GM18517 (cell line): ENCODE data around the gene CTNND2.
"Not testable (repeated sequence)": the region's sequence is repeated elsewhere in the genome, so short reads cannot be mapped to it uniquely, and the experiment has no call there.

Source experiments
- ATAC-seq: cut with Tn5 transposase; IDR thresholded peaks from one replicate; pipeline ENCODE4 v1.9.1; 2021; ENCODE audit warnings: mild to moderate bottlenecking, moderate library complexity; ENCODE audit not compliant: unreplicated experiment

The CTNND2 gene

GRCh38 chr5:11482011-11482410 is 422.2 kb downstream of the CTNND2 start:
- ATAC-seq: no peak

- ATAC-seq: no peak
These were observed 426.5 kb downstream of the CTNND2 start for GRCh38 chr5:11477786-11478185.

DNA sequence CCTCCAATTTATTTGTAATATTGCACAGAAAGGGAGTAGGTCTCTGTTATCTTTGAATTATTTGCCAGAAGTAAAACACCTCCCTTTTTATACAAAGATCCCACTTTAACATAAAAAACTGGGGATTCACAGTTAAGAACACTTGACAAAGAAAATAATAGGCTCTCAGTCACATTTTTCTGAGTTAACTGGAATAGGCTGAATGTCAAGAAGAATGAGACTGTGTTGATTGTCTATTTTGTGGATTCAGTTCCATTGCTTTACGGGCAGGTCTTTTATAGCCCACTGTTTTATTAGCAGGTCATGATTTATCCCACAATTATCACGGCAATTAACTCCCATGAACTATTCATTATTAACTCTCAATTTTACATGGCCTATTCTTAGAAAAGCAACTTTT is 427.4 kb downstream of the CTNND2 start:
- no peak for ATAC-seq

- ATAC-seq: no peak
These were observed 435.8 kb downstream of the CTNND2 start for GRCh38 chr5:11468334-11469039.

DNA sequence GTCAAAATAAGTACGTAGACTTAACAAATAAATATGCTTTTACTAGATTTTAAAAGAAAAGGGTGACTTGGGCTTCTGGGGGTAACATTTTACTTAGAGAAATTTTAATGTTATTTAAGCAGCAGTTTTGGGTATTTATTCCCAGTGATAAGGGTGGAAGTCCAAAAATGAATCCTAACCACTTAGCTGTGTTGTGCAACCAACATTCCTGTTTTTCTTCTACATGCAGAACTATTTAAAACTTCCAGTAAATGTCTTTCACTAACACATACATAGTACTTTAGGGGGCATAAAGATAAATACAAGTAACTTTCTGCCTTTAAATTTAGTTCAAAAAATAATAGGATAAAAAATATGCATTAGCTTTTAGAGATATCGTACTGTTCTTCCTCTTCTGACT is 436.7 kb downstream of the CTNND2 start:
- ATAC-seq: no peak

DNA sequence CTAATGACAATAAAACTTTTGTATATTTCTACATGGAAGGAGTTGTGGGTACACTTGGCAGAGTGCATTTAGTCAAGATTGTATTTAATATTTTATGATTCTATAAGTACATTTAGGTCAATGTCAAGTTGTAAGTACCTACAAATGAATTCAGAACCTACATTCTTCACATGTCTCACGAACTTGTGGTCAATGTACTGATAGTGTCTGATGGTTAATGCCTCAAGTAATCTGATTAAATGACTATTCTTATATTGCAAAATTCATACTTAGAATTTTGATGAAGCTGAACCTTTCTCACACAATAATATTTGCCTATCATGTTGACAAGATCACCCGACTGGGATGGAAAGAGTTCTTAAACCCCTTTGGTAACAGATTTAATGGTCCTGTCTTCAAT is 444.5 kb downstream of the CTNND2 start:
- ATAC-seq: no peak

DNA sequence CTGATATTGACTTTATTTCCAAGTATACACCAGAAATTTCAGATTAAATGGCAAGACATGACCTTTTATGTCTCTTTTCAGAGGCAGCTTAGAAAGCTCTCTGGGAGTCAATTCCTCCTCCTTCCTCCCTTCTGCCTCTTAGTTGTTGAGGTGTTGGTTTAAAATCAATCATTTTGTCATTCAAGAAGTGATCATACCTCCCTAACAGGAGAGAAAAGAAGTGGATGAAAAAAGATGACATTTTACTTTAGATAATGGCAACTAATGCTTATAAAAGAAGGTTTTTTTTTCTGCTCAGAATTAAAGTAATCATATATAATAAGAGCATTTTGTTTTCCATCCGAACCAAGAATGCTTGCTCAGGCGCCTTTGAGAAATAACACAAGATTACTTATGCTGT is 448.7 kb downstream of the CTNND2 start:
- no peak for ATAC-seq

- ATAC-seq: no peak
These were observed 451.4 kb downstream of the CTNND2 start for GRCh38 chr5:11452852-11453251.

DNA sequence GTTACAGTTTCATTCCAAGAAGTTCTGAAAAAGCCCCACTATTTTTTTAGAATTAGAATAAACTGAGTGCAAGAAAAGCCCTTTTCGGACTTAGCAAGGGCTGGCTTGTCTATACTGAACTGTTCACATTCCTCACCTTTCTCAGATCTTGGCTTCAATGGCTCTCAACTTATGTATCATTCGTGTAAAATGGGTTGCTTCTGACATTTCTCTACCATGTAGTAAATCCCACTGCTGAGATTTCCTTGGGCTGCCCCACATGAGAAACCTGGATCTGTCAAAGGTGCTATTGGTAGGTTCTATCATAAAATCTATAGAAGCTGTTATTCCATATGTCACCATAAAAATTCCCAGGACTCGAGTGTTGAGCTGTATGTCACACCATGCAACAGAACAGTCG is 454.3 kb downstream of the CTNND2 start:
- no peak for ATAC-seq

DNA sequence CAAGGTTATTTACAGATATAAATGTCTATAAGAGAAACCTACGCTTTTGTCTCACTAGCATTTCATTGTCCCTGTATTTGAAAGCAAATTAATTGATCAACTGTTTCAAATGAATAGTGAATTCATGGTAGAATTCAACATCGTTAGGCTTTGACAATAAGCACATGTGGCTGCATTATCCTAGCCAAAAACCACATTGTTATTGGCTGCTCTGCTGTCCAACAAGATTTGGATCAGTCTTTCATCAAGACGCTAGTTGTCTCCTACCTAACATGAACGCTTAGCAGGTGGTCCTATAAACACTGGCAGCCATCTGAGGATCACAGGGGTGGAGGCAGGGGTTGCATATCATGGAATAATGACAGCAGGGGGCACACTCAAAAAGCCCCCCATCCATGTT is 455.0 kb downstream of the CTNND2 start:
- ATAC-seq: no peak

DNA sequence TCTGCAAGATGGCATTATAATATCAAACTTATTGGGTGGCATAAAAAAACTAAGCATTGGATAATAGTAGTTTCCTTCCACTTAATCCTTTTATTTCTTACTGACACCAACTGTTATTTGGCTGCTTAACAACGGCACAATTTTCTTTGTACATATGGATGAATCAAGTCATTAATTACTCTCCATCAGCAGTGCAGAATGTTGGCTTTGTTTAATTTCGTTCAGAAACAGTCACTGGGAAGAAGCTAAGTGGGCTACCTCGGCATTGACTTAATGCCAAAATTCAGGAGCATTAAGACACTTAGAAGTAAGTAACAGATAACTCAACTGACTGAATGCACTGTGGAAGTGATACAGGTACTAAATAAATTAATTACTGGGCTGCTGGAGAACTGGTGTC is 460.4 kb downstream of the CTNND2 start:
- ATAC-seq: no peak

DNA sequence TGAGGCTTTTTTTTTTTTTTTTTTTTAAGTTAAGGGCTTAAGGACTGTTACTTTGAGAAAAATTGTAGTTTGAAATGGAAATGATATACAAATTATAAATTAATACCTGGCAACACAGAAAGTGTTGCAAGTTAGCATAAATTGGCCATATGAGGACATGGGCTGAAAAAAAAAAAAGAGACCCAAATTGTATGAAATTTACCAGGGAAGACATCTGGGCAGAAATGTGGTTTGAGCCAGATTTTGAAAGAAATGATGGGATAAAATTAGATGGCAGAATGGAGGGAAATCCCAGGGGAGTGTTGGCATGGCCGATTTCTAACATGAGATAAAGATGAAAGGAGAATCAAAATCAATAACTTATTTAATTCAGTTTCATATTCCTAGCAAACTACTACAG is 472.1 kb downstream of the CTNND2 start:
- no peak for ATAC-seq

- ATAC-seq: no peak
These were observed 475.0 kb downstream of the CTNND2 start for GRCh38 chr5:11429254-11429653.

GRCh38 chr5:11427569-11427968 is 476.7 kb downstream of the CTNND2 start:
- no peak for ATAC-seq

DNA sequence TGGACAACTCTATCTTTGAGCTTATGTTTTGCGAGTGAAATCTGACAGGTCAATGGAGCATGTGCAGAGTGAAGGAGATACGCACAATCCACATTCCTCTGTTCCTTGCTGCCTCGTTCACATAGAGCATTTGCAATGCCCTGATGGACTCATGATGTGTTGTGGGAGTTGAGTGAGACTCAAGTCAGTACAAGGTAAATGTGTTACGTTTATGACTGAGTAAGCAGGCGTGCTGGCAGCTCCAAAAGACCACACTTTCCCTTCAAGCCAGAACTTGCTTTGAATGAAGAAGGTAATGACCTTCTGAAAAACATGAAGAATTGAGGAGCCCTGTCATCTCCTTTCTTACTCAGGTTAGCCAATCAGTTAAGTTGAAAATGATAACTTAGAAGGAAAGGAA is 477.8 kb downstream of the CTNND2 start:
- no peak for ATAC-seq

DNA sequence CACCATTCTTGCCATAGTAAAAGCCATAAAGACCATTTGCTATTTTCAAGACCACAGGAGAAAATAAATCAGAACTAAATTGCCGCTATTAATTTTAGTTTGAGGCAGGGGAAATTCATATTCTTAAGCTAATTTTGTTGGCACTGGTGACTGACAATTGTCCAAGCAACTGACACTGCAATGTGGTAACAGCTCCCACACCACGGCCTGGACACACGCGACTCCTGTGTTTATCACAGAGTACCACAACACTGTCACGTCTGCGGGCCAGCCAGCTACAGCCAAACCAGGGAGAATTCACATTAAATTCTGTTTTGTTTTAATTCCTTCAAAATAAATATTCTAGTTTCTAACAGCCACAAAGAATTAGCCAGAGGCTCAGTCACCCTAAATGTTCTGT is 481.9 kb downstream of the CTNND2 start:
- ATAC-seq: no peak

- ATAC-seq: no peak
These were observed 483.3 kb downstream of the CTNND2 start for GRCh38 chr5:11420969-11421368.

- no peak for ATAC-seq
These were observed 488.5 kb downstream of the CTNND2 start for GRCh38 chr5:11415751-11416150.

DNA sequence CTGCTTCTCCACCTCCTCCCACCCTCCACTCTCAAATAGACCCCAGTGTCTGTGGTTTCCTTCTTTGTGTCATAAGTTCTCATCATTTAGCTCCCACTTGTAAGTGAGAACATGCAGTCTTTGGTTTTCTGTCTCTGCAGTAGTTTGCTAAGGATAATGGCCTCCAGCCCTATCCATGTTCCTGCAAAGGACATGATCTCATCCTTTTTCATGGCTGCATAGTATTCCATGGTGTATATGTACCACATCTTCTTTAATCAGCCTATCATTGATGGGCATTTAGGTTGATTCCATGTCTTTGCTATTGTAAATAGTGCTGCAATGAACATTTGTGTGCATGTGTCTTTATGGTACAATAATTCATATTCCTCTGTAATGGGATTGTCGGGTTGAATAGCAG is 489.5 kb downstream of the CTNND2 start:
- ATAC-seq: not testable (repeated sequence)

DNA sequence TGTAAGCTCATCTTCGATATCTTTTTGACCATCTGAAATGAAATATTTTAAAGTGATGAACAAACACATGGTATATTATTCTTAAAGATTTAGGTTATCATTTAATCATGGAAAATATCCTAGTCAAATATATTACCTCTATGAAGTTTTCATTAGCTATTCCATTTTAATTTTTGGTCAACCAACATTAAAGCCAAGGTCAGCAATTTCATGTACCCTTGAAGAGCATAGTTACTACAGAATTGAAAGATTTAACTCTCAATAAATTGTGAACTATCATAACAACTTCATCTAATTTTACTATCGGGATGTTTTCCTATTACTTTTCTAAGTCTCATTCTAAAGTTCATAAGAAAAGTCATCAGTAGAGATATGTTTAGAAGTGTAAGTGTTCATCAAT is 492.6 kb downstream of the CTNND2 start:
- ATAC-seq: no peak

GRCh38 chr5:11407556-11408145 is 496.6 kb downstream of the CTNND2 start:
- ATAC-seq: no peak

DNA sequence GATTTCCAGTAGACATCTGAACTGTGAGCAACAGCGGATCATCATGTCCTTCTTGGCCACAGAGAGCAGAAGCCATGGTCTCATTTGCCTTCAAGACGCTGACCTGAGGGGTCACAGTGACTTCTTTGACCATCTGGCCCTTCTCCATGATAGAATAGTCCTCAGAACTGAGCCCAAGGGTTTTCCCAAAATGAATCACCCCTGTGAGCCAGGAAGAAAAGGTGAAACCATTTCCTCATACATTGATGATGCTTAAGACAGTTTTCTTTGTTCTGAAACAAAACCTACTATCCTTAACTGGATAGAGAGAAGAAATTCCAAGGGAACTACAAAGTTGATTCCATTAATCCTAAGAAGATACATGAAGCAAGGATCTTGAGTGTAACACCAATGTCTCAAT is 503.9 kb downstream of the CTNND2 start:
- no peak for ATAC-seq

DNA sequence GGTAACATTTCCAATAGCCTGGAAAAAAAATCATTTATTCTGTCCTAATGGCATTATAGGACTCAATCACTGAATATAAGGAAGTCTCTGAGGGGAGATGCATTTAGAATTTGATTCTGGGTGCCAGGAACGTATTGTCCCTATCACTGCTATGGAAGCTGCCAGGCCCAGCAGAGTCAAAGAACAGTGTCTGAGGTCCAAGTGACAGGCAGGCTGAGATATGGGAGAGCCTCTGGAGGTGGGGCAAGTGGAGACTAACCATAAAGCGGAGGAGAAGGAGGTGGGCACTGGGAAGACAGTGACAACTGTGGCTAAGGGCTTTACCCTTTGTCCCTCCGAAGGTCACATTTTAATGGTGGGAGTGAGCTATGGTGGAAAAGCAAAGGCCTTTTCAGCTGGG is 505.5 kb downstream of the CTNND2 start:
- ATAC-seq: no peak
